ENCODE results near the gene SULT1E1.

The SULT1E1 gene

DNA sequence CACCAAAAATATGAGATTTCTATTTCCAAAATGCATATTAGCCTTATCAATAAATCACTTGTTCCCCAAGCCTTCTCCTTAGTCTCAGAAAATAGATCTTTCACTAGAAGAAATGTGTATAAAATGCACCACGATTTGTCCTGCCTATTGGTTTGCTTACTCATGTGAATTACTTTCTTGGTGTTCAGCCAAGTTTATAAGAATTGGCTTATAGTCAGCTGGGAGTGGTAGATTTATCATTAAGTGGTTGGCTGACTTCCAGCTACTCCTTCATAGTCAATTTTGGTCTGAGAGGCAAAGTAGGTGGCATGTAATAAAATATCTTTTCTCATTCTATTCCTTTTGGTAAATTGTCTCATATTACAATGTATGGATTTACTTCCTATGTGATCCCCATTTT is 1.3 kb downstream of the SULT1E1 start:
- no peak overlapping the region for H3K4me3 Mint-ChIP-seq

GRCh38 chr4:69855822-69856221 is 4.1 kb downstream of the SULT1E1 start:
- H3K4me3 Mint-ChIP-seq = no peak overlapping the region
- DNase-seq = no peak
- H3K36me3 Mint-ChIP-seq (ENCODE audit: low read depth) = no peaks in the 10 kb centered on the region
- H3K27ac Mint-ChIP-seq = no peak overlapping the region
- peaks cover 3% of the 10 kb centered on the region for H3K27me3 Mint-ChIP-seq (ENCODE audit: low read depth, poor library complexity)
- H3K4me1 Mint-ChIP-seq = no peaks in the 10 kb centered on the region
- TF ChIP-seq, protein P1, sequence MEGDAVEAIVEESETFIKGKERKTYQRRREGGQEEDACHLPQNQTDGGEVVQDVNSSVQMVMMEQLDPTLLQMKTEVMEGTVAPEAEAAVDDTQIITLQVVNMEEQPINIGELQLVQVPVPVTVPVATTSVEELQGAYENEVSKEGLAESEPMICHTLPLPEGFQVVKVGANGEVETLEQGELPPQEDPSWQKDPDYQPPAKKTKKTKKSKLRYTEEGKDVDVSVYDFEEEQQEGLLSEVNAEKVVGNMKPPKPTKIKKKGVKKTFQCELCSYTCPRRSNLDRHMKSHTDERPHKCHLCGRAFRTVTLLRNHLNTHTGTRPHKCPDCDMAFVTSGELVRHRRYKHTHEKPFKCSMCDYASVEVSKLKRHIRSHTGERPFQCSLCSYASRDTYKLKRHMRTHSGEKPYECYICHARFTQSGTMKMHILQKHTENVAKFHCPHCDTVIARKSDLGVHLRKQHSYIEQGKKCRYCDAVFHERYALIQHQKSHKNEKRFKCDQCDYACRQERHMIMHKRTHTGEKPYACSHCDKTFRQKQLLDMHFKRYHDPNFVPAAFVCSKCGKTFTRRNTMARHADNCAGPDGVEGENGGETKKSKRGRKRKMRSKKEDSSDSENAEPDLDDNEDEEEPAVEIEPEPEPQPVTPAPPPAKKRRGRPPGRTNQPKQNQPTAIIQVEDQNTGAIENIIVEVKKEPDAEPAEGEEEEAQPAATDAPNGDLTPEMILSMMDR (IDR thresholded peaks at IDR 0.05) = no peak
- H3K9me3 Mint-ChIP-seq = no peaks in the 10 kb centered on the region

More for the DNA sequence above, 1.3 kb downstream of the SULT1E1 start:
- Mint-ChIP-seq H3K27ac (no peak overlapping the region), H3K27me3 (ENCODE audit: low read depth, poor library complexity) (no peaks in the 10 kb centered on the region), H3K4me1 (no peaks in the 10 kb centered on the region), H3K36me3 (ENCODE audit: low read depth) (no peaks in the 10 kb centered on the region), H3K9me3 (no peaks in the 10 kb centered on the region)
- DNase-seq = no peak
- TF ChIP-seq, protein P1 (IDR thresholded peaks at IDR 0.05) = no peak

DNA sequence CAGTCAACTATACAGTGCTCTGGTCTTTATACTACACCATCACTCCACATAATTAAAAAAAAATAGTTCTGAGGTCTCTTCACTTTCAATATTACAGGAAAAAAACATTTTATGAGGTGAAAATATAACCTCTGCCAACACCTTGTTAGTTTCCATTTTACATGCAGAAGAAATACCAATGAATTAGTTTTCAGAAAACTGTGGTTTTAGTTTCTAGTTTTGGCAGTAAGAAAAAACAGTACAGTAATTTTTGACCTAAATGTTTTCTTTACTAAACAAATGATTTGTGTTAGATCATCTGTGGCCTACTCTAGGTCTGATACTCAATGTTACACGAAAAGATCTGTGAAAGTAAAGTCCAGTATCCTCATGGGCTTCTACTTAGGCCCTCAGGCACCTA is 10.0 kb downstream of the SULT1E1 start:
- Mint-ChIP-seq H3K27me3 (ENCODE audit: low read depth, poor library complexity) (peaks cover 3% of the 10 kb centered on the region), H3K4me1 (no peaks in the 10 kb centered on the region), H3K4me3 (no peak overlapping the region), H3K9me3 (no peaks in the 10 kb centered on the region), H3K36me3 (ENCODE audit: low read depth) (no peaks in the 10 kb centered on the region), H3K27ac (no peak overlapping the region)
- DNase-seq = no peak
- TF ChIP-seq, protein P1 (IDR thresholded peaks at IDR 0.05) = no peak

- Mint-ChIP-seq H3K4me1 (no peaks in the 10 kb centered on the region), H3K36me3 (ENCODE audit: low read depth) (no peaks in the 10 kb centered on the region), H3K27me3 (ENCODE audit: low read depth, poor library complexity) (peaks cover 3% of the 10 kb centered on the region)
Observed at GRCh38 chr4:69849297-69849696, 10.6 kb downstream of the SULT1E1 start.

GRCh38 chr4:69848028-69848427 is 11.9 kb downstream of the SULT1E1 start:
- Mint-ChIP-seq H3K4me3 (no peak overlapping the region), H3K36me3 (ENCODE audit: low read depth) (no peaks in the 10 kb centered on the region), H3K27ac (no peak overlapping the region), H3K4me1 (no peaks in the 10 kb centered on the region), H3K9me3 (no peaks in the 10 kb centered on the region), H3K27me3 (ENCODE audit: low read depth, poor library complexity) (peaks cover 3% of the 10 kb centered on the region)
- TF ChIP-seq, protein P1 (IDR thresholded peaks at IDR 0.05) = no peak
- no peak for DNase-seq

More at GRCh38 chr4:69849297-69849696, 10.6 kb downstream of the SULT1E1 start:
- no peak for DNase-seq
- TF ChIP-seq, protein P1 (IDR thresholded peaks at IDR 0.05) = no peak
- Mint-ChIP-seq H3K27ac (no peak overlapping the region), H3K9me3 (no peaks in the 10 kb centered on the region), H3K4me3 (no peak overlapping the region)

DNA sequence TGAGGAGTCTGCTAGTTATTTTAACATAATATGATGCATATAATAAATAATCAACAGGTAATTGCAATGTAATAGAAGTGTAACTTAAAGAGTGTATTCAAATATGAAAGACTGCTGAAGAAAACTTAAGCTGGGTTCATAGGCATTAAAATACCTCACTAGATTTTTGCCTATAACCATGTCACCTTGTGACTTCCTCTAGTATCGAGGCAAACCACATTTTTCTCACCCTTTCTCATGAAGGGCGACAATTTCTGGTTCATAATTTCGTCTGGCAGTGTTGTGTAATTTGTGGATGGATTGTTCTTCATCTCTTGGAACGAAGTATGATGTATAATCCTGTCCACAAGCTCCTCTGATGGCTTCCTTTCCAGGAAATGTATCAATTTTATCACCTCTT is 16.0 kb downstream of the SULT1E1 start:
- Mint-ChIP-seq H3K36me3 (ENCODE audit: low read depth) (no peaks in the 10 kb centered on the region), H3K27me3 (ENCODE audit: low read depth, poor library complexity) (no peaks in the 10 kb centered on the region), H3K9me3 (no peaks in the 10 kb centered on the region), H3K4me1 (no peaks in the 10 kb centered on the region), H3K4me3 (no peak overlapping the region), H3K27ac (no peak overlapping the region)
- TF ChIP-seq, protein P1 (IDR thresholded peaks at IDR 0.05) = no peak
- DNase-seq = no peak

Data from nephron progenitor cell (in vitro differentiated cells).